22Rv1 (cell line): Measurements from ENCODE around the gene KRT33B.

Experiments used
- H3K27ac ChIP-seq: fragments of 450-650 bp; 2 replicates; pipeline ENCODE4 v1.5.1; 2017
- CTCF ChIP-seq: fragments of 450-650 bp; IDR thresholded peaks from 2 replicates; pipeline ENCODE4 v1.5.1; 2017; ENCODE audit warnings: mild to moderate bottlenecking
- ZFX ChIP-seq: fragments of 450-650 bp; IDR thresholded peaks from 2 replicates; pipeline ENCODE4 v1.6.1; 2017; ENCODE audit warnings: antibody characterized with exemption, borderline replicate concordance

Gene KRT33B

DNA sequence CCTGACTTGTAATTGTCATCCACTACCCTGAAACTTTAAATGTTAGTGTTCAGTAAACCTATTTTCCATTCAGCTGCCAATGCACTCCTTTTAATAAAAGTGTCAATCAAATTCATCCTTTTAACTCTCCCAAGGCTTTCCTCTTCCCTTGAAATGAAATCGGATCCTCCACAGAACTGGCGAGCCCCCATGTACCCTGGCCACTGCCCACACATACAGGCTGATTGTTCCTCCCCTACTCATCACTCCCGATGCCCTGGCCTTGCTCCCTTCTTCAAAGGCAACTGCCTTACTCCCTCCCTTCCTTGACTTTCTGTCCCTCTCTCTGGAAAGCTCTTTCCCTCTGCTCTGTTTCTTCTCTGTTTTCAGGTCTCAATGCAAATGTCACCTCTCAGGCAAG lies 26.6 kb downstream of the KRT33B start:
- no peak overlapping the region for H3K27ac ChIP-seq
- no peak for TF ChIP-seq ZFX
- no peak for TF ChIP-seq CTCF

- no peak overlapping the region for H3K27ac ChIP-seq
- no peak for TF ChIP-seq ZFX
- no peak for TF ChIP-seq CTCF
Observed at GRCh38 chr17:41340934-41341861, 28.4 kb downstream of the KRT33B start.

GRCh38 chr17:41340494-41340893 lies 29.1 kb downstream of the KRT33B start:
- no peak for TF ChIP-seq ZFX
- TF ChIP-seq CTCF: no peak
- H3K27ac ChIP-seq: no peak overlapping the region

DNA sequence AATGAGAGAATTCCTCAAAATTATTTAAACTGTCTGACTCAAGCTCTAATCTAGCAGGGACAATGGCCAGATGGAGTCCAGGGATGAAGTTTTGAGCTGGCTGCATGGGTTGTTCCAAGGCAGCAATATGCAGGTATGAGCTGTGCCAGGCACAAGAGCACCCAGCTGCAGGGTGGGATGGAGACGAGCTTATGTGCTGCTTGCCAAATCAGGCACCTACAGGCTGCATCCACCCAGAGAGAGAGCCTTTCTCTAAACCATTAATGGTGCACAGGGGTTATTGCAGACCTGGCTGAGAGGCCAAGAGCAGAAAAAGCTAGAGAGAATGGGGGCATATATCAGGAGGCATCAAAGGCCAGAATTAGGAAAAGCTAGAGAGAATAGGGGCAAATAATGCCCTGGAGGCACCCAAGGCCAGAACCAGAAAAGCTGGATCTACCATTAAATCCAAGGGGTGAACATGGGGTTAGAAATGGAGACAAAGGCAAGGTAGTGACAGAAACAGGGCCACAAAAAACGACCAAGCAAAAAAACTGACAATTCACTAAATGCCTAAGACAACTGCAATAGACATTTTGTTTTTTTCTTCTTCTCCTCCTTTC lies 29.9 kb downstream of the KRT33B start:
- no peak for TF ChIP-seq CTCF
- TF ChIP-seq ZFX: no peak

GRCh38 chr17:41338961-41339485 lies 30.6 kb downstream of the KRT33B start:
- no peak overlapping the region for H3K27ac ChIP-seq
- TF ChIP-seq ZFX (no peak), CTCF (no peak)

More for the DNA sequence above, 29.9 kb downstream of the KRT33B start:
- no peak overlapping the region for H3K27ac ChIP-seq

- TF ChIP-seq ZFX (no peak), CTCF (no peak)
- H3K27ac ChIP-seq: no peak overlapping the region
Observed at GRCh38 chr17:41335747-41336146, 33.9 kb downstream of the KRT33B start.
